ENCODE data around the gene MACROD2. TPM values are rescaled to one million over a fixed set of nuclear protein-coding genes. Genes with fewer than 3 reads are reported as not detected.

The MACROD2 gene
- total RNA-seq, 1 donor from 2014 or later = 3.5 TPM

- H3K27me3 ChIP-seq = no peaks in the 10 kb centered on the region
- no peaks in the 10 kb centered on the region for H3K4me1 ChIP-seq
- no peaks in the 10 kb centered on the region for H3K9me3 ChIP-seq
- no peak overlapping the region for H3K27ac ChIP-seq
- DNase-seq (ENCODE audit: low spot score in 2 of 2) = no peak
- no peak for TF ChIP-seq CTCF (IDR thresholded peaks at IDR 0.05)
- no peak overlapping the region for H3K4me3 ChIP-seq
- intact Hi-C loops (cut with DNase I) = no loop called here
- no peaks in the 10 kb centered on the region for H3K36me3 ChIP-seq
Observed at GRCh38 chr20:14727485-14728150, 732.3 kb downstream of the MACROD2 start.

- no peak overlapping the region for H3K4me3 ChIP-seq
- intact Hi-C loops (cut with DNase I) = no loop called here
- H3K27me3 ChIP-seq = no peaks in the 10 kb centered on the region
- H3K9me3 ChIP-seq = no peaks in the 10 kb centered on the region
- no peaks in the 10 kb centered on the region for H3K36me3 ChIP-seq
- H3K27ac ChIP-seq = no peak overlapping the region
- no peak for TF ChIP-seq CTCF (IDR thresholded peaks at IDR 0.05)
- no peaks in the 10 kb centered on the region for H3K4me1 ChIP-seq
- no peak for DNase-seq (ENCODE audit: low spot score in 2 of 2)
Observed at GRCh38 chr20:14729390-14729789, 734.1 kb downstream of the MACROD2 start.

GRCh38 chr20:14732343-14732742 lies 737.0 kb downstream of the MACROD2 start:
- Histone ChIP-seq H3K9me3 (no peaks in the 10 kb centered on the region), H3K27ac (no peak overlapping the region), H3K4me1 (no peaks in the 10 kb centered on the region), H3K36me3 (no peaks in the 10 kb centered on the region), H3K4me3 (no peak overlapping the region), H3K27me3 (no peaks in the 10 kb centered on the region)
- TF ChIP-seq CTCF (IDR thresholded peaks at IDR 0.05) = no peak
- intact Hi-C loops (cut with DNase I) = no loop called here
- DNase-seq (ENCODE audit: low spot score in 2 of 2) = no peak

- no peak for DNase-seq (ENCODE audit: low spot score in 2 of 2)
- intact Hi-C loops (cut with DNase I) = no loop called here
- Histone ChIP-seq H3K4me3 (no peak overlapping the region), H3K27me3 (no peaks in the 10 kb centered on the region), H3K4me1 (no peaks in the 10 kb centered on the region), H3K27ac (no peak overlapping the region), H3K36me3 (no peaks in the 10 kb centered on the region), H3K9me3 (no peaks in the 10 kb centered on the region)
- TF ChIP-seq CTCF (IDR thresholded peaks at IDR 0.05) = no peak
Observed at GRCh38 chr20:14732996-14733395, 737.7 kb downstream of the MACROD2 start.

- no peaks in the 10 kb centered on the region for H3K9me3 ChIP-seq
- intact Hi-C loops (cut with DNase I) = no loop called here
- DNase-seq (ENCODE audit: low spot score in 2 of 2) = no peak
- no peaks in the 10 kb centered on the region for H3K4me1 ChIP-seq
- no peaks in the 10 kb centered on the region for H3K27me3 ChIP-seq
- H3K27ac ChIP-seq = no peak overlapping the region
- no peak for TF ChIP-seq CTCF (IDR thresholded peaks at IDR 0.05)
- H3K36me3 ChIP-seq = no peaks in the 10 kb centered on the region
- H3K4me3 ChIP-seq = no peak overlapping the region
Observed at GRCh38 chr20:14740380-14740779, 745.1 kb downstream of the MACROD2 start.

- Histone ChIP-seq H3K4me1 (no peaks in the 10 kb centered on the region), H3K27ac (no peak overlapping the region), H3K27me3 (no peaks in the 10 kb centered on the region), H3K4me3 (no peak overlapping the region), H3K9me3 (no peaks in the 10 kb centered on the region), H3K36me3 (no peaks in the 10 kb centered on the region)
- DNase-seq (ENCODE audit: low spot score in 2 of 2) = no peak
- no peak for TF ChIP-seq CTCF (IDR thresholded peaks at IDR 0.05)
- intact Hi-C loops (cut with DNase I) = no loop called here
Observed at GRCh38 chr20:14741616-14742015, 746.3 kb downstream of the MACROD2 start.
